Transverse colon (tissue), 4 donors: ENCODE measurements around the gene CTNNBIP1. TPM values are rescaled to one million over a fixed set of nuclear protein-coding genes. Genes with fewer than 3 reads are reported as not detected.

Source experiments
- DNase-seq: peaks from one replicate; pipeline ENCODE4 v3.0.0-alpha.2; 2019
- H3K27ac ChIP-seq, 4 donors: fragments of 200-600 bp; sonication (generic); 2 replicates each; pipeline ENCODE4 v1.5.1; 2016 to 2018; ENCODE audit warnings: inconsistent platforms in 4 of 4
- H3K27me3 ChIP-seq: fragments of 200-600 bp; sonication (generic); 2 replicates; pipeline ENCODE4 v1.5.1; 2017; ENCODE audit warnings: inconsistent platforms
- H3K36me3 ChIP-seq, 4 donors: fragments of 200-600 bp; sonication (generic); 2 replicates each; pipeline ENCODE4 v1.5.1; 2017 to 2019; ENCODE audit warnings: inconsistent platforms in 4 of 4
- H3K4me1 ChIP-seq, 4 donors: fragments of 200-600 bp; sonication (generic); 2 replicates each; pipeline ENCODE4 v1.5.1; 2017 to 2020; ENCODE audit warnings: inconsistent platforms in 4 of 4
- H3K4me3 ChIP-seq, 4 donors: fragments of 200-600 bp; sonication (generic); 1 replicate in 1 of 4; 2 replicates in 3 of 4; pipeline versions ENCODE4 v1.5.1 to v1.6.1; 2017 to 2019; ENCODE audit warnings: inconsistent platforms in 4 of 4
- H3K9me3 ChIP-seq, 2 donors: fragments of 200-600 bp; sonication (generic); 2 replicates each; pipeline ENCODE4 v1.5.1; 2017 to 2019; ENCODE audit warnings: inconsistent platforms in 2 of 2
- CTCF ChIP-seq, 5 experiments: fragments of 200-600 bp in 3 of 5; fragments of 450-650 bp in 2 of 5; sonication (generic) in 3 of 5; IDR thresholded peaks; 1 replicate in 2 of 5; 2 replicates in 3 of 5; pipeline ENCODE4 v1.5.1; 2016 to 2017; ENCODE audit warnings: antibody characterized with exemption in 5 of 5, inconsistent platforms in 3 of 5, mild to moderate bottlenecking in 2 of 5, moderate library complexity in 1 of 5
- EP300 ChIP-seq: sonication (generic); formaldehyde crosslinking; IDR thresholded peaks from one replicate; pipeline ENCODE4 v1.6.1; 2017; ENCODE audit warnings: antibody characterized with exemption, low read depth
- POLR2A ChIP-seq: fragments of 450-650 bp; IDR thresholded peaks from one replicate; pipeline ENCODE4 v1.6.1; 2016; ENCODE audit warnings: antibody characterized with exemption, mild to moderate bottlenecking, moderate library complexity
- POLR2AphosphoS5 ChIP-seq, 3 donors: sonication (generic); formaldehyde crosslinking; IDR thresholded peaks; one replicate each; pipeline ENCODE4 v1.6.1; 2016; ENCODE audit warnings: antibody characterized with exemption in 3 of 3
- WGBS, 2 donors: methylation state at CpG; one replicate each; pipeline ENCODE4 v1.1.5; 2018; ENCODE audit warnings: low coverage in 1 of 2; 5-methylcytosine and 5-hydroxymethylcytosine counted together
- in situ Hi-C, 4 donors: fragments of 200-750 bp; cut with MboI; loops; one replicate each; pipeline versions ENCODE4 v1.15.0 to v1.15.1; 2017; ENCODE audit warnings: low sequenced_read_pairs in 3 of 4, low pct_ligation_motif_present in 1 of 4, low pct_unique_long_range_greater_than_20kb in 1 of 4
- intact Hi-C: fragments of 100-400 bp; cut with DNase I; formaldehyde crosslinking; loops from one replicate; pipeline ENCODE4 v1.15.1; 2023; ENCODE audit warnings: low total_unique reads
- total RNA-seq, 4 donors: library from RNA; depleted of rRNA; stranded (reverse); fragments of >200 nt; gene quantifications; one replicate each; pipeline ENCODE4 v1.1.0, GENCODE V29; 2016

Gene CTNNBIP1
- total RNA-seq, 4 donors from 2014 or later, result 7.9 to 24.4 (median 15.7) TPM

GRCh38 chr1:9903801-9904527 lies 6.1 kb downstream of the CTNNBIP1 start:
- no peaks in the 10 kb centered on the region for H3K27me3 ChIP-seq
- H3K9me3 ChIP-seq, result no peaks in the 10 kb centered on the region
- intact Hi-C loops, result no loop called here
- no peak overlapping the region for H3K27ac ChIP-seq
- no peak for DNase-seq
- in situ Hi-C loops, result no loop called here
- no peaks in the 10 kb centered on the region for H3K36me3 ChIP-seq
- TF ChIP-seq EP300 (no peak), POLR2AphosphoS5 (IDR thresholded peaks at IDR 0.05) (no peak), POLR2A (no peak), CTCF (IDR thresholded peaks at IDR 0.05) (no peak)
- H3K4me1 ChIP-seq, result peaks cover 0 to 31% (median 19%) of the 10 kb centered on the region in 4 donors
- 75 to 76% methylated on average over 4 to 9 of the region's 9 CpGs for WGBS, 2 donors
- no peak overlapping the region for H3K4me3 ChIP-seq

GRCh38 chr1:9902060-9902452 lies 8.0 kb downstream of the CTNNBIP1 start:
- H3K27me3 ChIP-seq, result no peaks in the 10 kb centered on the region
- no peak overlapping the region for H3K4me3 ChIP-seq
- no peak for TF ChIP-seq CTCF (IDR thresholded peaks at IDR 0.05)
- no peak for TF ChIP-seq POLR2AphosphoS5 (IDR thresholded peaks at IDR 0.05)
- no peak for TF ChIP-seq POLR2A
- TF ChIP-seq EP300, result no peak
- no peaks in the 10 kb centered on the region for H3K9me3 ChIP-seq
- H3K27ac ChIP-seq, result peak overlapping the region in 1 of 4 donors; percentile 77
- 84 to 85% methylated on average over 5 to 6 of the region's 6 CpGs for WGBS, 2 donors
- in situ Hi-C loops (no loop called here), intact Hi-C loops (no loop called here)
- H3K36me3 ChIP-seq, result no peaks in the 10 kb centered on the region
- no peak for DNase-seq
- H3K4me1 ChIP-seq, result peaks cover 0 to 24% (median 13%) of the 10 kb centered on the region in 4 donors

- Histone ChIP-seq H3K27me3 (no peaks in the 10 kb centered on the region), H3K9me3 (no peaks in the 10 kb centered on the region), H3K4me3 (no peak overlapping the region), H3K27ac (peak overlapping the region; percentile 2 to 77 (median 68)), H3K4me1 (peaks cover 0 to 24% (median 13%) of the 10 kb centered on the region in 4 donors), H3K36me3 (no peaks in the 10 kb centered on the region)
- 83% methylated on average over 9 of the region's 9 CpGs; no CpG with 5 or more reads in 1 of the 2 donors for WGBS, 2 donors
- in situ Hi-C loops, result no loop called here
- no peak for TF ChIP-seq POLR2AphosphoS5 (IDR thresholded peaks at IDR 0.05)
- TF ChIP-seq CTCF (IDR thresholded peaks at IDR 0.05), result no peak
- TF ChIP-seq EP300, result no peak
- TF ChIP-seq POLR2A, result no peak
- no peak for DNase-seq
- intact Hi-C loops, result no loop called here
Measured at GRCh38 chr1:9901148-9902059, 8.7 kb downstream of the CTNNBIP1 start.
